ENCODE results near the gene METAP2. TPM values are rescaled to one million over a fixed set of nuclear protein-coding genes. Genes with fewer than 3 reads are reported as not detected.
"Not testable (repeated sequence)": the region's sequence is repeated elsewhere in the genome, so short reads cannot be mapped to it uniquely, and the experiment has no call there.

METAP2 gene
- total RNA-seq, 1 donor from 2014 or later, result 45.4 TPM

DNA sequence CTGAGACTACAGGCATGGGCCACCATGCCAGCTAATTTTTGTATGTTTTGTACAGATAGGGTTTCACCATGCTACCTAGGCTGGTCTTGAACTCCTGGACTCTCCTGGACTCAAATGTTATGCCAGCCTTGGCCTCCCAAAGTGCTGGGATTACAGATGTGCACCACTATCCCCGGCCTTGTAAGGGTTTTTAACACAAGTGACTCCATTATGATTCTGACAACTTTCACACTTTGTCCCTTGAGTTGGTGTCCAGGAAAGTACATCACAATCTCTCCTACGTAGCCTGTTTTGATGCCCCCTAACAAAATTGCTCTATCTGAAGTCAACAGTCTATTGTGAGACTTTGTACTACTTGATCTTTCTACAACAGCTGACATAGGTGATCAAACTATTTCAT is 11.4 kb upstream of the METAP2 start:
- no peak for DNase-seq (ENCODE audit: low read depth in 2 of 2)

DNA sequence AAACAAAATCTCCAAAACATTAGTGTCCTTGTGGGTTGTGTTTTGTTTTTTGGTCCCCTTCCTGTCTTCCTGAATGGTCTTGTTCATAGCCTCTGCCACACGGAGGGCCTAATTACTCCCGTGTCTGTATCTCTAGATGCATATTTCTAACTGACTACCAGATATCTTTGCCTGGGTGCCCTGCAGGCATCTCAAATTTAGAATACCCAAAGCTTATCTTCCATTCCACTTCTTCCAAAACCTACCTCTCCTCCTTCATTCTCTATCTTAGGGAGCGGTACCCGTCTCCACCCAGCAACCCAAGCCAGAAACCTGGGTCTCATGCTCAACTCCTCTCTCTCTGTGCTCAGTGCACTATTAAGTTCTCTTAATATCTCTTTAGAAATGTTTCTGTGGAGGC is 10.9 kb upstream of the METAP2 start:
- no peak for DNase-seq (ENCODE audit: low read depth in 2 of 2)

DNA sequence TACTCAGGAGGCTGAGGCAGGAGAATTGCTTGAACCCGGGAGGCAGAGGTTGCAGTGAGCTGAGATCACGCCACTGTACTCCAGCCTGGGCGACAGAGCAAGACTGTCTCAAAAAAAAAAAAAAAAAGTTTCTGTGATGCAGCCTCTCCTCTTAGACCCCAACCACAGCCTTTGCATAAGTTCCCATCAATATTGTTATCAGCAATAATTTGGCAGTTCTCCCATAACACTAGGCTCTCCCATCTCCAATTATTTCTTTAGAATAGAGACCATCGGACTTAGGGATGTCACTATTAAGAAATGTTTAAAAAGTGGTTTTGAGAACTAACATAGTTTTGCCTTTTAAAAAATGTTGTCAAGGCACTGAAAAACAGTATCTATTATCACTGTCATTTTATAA is 10.2 kb upstream of the METAP2 start:
- DNase-seq (ENCODE audit: low read depth in 2 of 2), result not testable (repeated sequence)

DNA sequence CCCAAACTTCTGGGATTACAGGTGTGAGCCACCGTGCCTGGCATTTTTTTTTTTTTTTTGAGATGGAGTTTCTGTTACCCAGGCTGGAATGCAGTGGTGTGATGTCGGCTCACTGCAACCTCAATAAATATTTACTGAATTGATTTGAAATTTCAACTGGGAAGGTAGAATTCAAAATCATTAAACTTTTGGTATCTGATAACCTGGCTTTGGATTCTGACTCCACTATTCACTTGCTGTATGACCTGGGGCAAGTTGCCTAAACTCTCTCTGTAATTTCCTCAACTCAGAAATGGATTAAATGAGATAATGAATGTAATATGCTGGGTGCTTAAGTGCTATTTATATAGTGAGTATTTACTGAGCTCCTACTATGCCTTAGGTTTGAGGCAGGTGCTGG is 8.7 kb upstream of the METAP2 start:
- no peak for DNase-seq (ENCODE audit: low read depth in 2 of 2)

DNA sequence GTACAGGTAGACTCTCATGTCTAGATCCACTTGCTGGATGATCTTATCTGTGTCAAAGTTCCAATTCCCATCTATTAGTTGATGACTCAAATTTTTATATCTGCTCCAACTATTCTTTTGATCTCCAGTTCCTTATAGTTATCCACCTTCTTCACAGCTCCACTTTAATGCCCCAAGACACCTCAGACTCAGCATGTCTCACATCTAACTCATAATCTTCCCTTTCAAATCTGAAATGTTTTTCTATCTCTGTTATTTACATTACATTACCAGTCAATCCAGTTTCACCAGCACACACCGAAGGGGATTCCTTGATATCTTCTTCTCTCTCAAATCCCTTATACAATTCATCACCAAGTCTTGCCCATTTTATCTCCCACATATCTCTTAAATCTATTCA is 3.7 kb upstream of the METAP2 start:
- no peak for DNase-seq (ENCODE audit: low read depth in 2 of 2)

DNA sequence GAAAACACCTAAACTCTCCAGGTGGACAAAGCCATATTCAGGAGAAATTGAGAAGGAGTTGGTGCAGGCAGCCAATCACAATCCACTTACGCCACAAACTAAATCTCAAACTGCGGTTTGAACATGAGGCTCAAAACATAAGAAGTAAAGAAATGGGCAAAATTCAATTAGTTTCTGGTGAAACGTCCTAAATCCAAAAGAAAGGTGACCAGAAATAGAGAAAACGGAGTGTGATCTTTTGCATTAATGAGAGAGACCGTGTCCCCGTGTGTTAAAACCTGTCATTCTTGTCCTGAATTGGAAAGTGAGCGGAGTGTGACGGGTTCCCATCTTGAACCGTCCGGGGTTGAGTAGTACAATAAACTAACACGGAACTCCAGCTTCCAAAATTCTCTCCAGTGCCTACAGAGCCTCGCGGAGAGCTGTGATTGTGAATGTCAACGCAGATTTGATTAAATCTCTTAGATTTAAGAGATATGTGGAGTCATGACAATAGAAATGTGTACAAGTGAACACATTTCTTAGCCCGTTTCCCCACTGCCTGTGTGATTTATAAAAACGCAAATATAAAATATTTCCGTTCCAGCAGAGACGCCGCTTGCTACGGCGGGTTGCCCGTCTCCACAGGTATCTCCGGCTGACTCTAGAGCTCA is 595 bp upstream of the METAP2 start:
- DNase-seq (ENCODE audit: low read depth in 2 of 2), result peak; percentile 56 to 64

DNA sequence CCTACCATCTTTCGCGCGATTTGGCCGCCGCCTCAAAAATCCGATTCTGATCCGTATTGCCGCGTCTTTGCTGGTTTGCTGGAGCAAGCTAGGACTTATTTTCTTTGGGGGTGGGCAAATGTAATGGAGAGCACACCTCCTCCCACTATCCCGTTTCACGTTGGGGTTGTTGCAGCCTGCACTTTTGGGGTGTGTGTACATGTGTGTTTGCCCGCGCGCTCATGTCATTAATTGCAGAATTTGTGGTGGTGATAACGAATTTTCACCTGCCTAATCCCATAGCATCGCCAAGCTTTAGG is 657 bp downstream of the METAP2 start:
- DNase-seq (ENCODE audit: low read depth in 2 of 2), result peak in 1 of 2 donors; percentile 14

DNA sequence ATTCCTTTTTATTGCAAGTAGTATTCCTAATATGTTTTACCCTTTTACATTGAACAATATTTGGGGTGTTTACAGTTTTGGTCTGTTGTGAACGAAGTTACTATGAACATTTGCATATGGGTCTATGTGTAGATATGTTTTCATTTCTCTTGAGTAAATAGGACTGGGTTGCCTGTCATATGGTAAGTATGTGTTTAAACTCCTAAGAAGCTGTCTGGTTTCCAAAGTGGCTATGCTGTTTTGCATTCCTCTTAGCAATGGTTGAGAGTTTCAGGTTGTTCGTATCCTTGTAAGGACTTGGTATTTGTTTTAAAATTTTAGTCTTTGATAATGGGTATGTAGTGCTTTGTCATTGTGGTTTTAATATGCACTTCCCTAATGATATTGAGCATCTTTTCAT is 6.3 kb downstream of the METAP2 start:
- no peak for DNase-seq (ENCODE audit: low read depth in 2 of 2)

DNA sequence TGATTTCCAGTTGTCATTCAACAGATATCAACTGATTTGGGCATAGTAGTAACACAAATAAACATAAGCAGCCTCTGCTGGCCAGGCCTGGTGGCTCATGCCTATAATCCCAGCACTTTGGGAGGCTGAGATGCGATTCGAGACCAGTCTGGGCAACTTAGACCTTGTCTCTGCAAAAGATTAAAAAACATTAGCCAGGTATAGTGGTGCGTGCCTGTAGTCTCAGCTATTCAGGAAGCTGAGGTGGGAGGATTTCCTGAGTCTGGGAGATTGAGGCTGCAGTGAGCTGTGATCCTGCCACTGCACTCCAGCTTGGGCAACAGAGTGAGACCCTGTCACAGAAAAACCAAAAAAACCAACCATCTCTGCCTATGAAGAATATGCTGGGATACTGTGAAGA is 7.1 kb downstream of the METAP2 start:
- DNase-seq (ENCODE audit: low read depth in 2 of 2), result peak; percentile 23 to 27

DNA sequence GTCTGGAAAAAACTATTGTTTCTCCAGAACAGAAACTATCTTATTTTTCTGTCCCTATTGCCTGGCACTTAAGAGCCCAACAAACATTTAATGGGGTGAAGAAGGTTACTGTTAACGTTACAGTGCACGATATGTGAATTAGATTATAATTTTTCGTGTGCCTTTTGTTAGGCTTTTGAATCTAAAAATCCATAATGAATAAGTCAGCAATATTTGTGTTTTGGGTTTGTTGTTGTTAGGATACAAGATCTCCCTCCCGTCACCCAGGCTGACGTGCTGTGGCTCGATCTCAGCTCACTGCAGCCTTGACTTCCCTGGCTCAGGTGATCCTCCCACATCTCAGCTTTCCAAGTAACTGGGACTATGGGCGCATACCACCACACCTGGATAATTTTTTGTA is 7.9 kb downstream of the METAP2 start:
- no peak for DNase-seq (ENCODE audit: low read depth in 2 of 2)

DNA sequence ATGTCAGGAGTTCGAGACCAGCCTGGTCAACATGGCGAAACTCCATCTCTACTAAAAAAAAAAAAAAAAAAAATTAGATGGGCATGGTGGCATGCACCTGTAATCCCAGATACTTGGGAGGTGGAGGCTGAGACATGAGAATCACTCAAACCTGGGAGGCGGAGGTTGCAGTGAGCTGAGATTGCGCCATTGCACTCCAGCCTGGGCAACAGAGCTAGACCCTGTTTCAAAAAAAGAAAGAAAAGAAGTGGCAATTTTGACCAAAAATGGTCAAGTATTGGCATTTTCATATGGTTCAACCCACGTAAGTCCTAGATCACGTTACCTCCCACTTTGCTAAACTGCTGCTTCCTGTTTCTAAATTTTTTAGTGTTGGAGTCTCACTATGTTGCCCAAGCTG is 8.6 kb downstream of the METAP2 start:
- DNase-seq (ENCODE audit: low read depth in 2 of 2), result not testable (repeated sequence)

DNA sequence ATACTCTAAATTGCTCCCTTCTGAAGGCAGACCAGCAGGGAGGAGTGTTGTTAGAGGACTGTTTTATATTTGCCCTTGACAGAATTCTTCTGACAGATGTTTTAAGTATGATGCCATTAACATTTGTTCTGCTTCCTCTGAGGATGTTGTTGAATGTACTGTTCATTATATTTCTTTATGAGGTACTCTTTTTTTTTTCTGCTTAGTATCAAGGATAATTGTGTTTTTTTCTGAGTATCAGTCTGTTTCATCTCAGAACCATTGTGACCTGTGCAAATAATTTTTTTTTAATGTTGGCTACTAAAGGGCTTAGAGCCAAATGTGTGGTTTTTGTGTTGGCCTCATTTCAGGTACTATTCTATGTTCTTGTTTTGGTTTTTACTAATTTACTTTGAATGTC is 10.6 kb downstream of the METAP2 start:
- peak in 1 of 2 donors; percentile 41 for DNase-seq (ENCODE audit: low read depth in 2 of 2)

DNA sequence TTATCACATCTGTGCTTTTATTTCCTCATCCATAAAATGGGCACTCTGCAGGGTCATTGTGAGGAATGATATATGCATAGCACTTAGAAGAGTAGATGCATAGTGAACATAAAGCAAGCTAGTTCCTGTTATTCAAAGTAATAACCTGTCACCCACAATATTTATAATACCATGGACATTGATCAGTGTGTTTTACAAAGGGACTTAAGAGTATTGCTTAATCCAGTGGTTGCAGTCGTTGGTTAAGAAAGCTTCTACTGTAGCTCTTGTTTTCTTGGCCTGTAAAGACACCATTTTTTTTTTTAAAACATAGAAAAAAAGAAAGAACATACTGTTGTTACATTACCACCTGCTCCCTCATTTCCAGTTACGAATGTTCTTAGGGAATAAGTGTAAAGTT is 13.1 kb downstream of the METAP2 start:
- DNase-seq (ENCODE audit: low read depth in 2 of 2), result no peak

DNA sequence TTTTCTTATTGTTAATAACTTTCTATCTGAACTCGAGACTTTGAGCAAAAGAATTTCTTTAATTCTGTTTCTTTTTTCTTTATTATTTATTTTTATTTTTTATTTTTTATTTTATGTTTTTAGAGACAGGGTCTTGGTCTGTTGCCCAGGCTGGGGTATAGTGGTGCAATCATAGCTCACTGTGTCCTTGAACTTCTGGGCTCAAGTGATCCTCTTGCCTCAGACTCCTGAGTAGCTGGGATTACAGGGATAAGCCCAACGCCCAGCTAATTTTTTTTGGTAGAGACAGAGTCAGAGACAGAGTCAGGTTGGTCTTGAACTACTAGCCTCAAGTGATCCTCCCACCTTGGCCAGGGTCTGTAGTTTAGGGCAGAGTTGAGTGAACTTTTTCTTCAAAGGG is 18.5 kb downstream of the METAP2 start:
- DNase-seq (ENCODE audit: low read depth in 2 of 2), result no peak

DNA sequence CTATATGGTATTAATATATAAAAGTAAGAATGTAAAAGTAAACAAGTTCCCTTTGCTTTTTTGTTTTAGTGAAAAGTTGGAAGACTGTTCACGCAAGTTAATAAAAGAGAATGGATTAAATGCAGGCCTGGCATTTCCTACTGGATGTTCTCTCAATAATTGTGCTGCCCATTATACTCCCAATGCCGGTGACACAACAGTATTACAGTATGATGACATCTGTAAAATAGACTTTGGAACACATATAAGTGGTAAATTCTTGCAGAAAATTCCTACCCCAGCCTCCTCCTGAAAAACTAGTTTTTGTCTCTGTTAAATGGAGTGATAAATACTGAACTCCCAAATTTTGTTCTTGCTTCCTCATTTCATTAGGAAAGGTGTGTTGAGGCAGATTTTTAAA is 20.9 kb downstream of the METAP2 start:
- DNase-seq (ENCODE audit: low read depth in 2 of 2), result no peak

DNA sequence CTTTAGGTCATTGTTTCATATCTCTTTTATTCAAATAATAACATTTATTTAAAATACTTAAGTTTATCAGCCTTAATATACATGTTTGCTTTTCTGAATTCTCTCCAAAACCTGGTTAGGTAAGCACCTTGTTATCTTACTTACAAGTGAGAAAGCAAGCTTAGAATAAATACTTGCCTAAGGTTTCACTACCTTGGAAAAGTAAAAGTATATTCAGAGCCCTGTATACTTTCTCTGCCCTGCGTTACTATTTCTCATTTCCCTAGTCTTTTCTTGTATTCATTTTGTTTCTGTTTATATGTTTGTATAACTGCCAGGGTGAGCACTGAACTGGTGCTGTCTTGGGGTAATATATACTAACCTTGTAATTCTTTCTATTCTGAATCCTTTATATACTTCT is 21.5 kb downstream of the METAP2 start:
- DNase-seq (ENCODE audit: low read depth in 2 of 2), result no peak

DNA sequence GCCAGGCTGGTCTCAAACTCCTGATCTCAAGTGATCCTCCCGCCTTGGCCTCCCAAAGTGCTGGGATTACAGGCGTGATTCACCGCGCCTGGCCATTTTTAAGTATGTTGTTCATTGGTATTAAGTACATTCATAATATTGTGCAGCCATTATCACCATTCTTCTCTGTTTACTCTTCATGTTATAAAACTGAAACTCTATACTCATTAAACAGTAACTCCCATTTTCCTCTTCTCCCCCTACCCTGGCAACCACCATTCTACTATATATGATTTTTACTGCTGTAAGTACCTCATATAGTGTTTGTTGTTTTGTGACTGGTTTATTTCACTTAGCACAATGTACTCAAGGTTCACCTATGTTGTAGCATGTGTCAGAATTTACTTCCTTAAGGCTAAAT is 23.1 kb downstream of the METAP2 start:
- no peak for DNase-seq (ENCODE audit: low read depth in 2 of 2)

DNA sequence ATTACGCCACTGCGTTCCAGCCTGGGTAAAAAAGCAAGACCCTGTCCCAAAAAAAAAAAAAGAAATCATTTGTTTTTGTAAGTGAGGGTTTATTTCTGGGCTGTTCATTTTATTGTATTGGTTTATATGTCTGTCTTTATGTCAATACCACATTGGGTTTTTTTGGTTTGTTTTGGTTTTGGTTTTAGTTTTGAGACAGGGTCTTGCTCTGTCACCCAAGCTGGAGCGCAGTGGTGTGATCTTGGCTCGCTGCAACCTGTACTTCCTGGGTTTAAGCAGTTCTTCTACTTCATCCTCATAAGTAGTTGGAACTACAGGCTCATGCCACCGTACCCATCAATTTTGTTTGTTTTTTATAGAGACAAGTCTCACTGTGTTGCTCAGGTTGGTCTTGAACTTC is 25.0 kb downstream of the METAP2 start:
- no peak for DNase-seq (ENCODE audit: low read depth in 2 of 2)

DNA sequence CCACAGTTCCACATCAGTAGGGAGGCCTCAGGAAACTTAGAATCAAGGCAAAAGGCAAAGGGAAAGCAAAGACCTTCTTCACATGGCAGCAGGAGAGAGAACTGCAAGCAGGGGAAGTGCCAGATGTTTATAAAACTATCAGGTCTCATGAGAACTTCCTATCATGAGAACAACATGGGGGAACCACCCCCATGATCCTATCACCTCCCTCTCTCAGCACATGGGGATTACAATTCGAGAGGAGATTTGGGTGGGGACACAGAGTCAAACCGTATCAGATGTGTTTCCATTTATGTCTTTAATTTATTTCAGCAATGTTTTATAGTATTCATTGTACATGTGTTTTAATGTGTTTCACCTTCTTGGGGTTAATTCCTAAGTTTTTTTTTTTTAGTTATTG is 25.8 kb downstream of the METAP2 start:
- no peak for DNase-seq (ENCODE audit: low read depth in 2 of 2)

DNA sequence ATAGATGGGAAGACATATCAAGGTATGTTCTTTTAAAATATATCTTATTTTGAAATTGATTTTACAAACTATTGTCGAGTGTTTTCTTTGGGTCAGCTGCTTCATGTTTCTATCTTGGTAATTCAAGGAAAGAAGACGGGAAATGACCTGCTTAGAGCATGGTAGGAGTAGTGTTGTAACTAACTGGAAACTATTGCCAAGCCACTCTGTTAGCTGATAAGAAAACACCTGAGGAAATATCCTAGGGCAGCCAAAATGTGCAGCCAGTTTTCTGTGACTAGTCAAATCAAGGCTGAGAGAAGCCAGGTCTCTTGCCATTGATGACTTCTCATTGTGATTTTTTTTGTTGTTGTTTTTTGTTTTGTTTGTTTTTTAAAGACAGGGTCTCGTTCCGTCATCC is 30.2 kb downstream of the METAP2 start:
- DNase-seq (ENCODE audit: low read depth in 2 of 2), result no peak

DNA sequence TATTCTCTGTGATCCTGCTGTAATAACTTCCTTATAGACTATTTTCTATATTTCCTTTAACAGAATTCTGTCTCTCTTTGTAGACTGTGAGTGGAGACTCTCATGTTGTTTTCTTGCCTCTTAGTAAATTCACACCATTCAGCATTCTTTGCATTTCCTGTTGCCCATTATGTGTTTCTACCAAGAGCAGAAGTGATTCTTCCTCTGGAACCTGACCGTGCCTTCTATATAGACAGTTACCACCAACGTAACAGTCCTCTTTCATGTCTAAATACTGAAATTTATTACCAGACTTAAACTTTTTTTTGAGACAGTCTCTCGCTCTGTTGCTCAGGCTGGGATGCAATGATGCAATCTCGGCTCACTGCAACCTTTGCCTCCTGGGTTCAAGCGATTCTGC is 31.1 kb downstream of the METAP2 start:
- DNase-seq (ENCODE audit: low read depth in 2 of 2), result no peak

DNA sequence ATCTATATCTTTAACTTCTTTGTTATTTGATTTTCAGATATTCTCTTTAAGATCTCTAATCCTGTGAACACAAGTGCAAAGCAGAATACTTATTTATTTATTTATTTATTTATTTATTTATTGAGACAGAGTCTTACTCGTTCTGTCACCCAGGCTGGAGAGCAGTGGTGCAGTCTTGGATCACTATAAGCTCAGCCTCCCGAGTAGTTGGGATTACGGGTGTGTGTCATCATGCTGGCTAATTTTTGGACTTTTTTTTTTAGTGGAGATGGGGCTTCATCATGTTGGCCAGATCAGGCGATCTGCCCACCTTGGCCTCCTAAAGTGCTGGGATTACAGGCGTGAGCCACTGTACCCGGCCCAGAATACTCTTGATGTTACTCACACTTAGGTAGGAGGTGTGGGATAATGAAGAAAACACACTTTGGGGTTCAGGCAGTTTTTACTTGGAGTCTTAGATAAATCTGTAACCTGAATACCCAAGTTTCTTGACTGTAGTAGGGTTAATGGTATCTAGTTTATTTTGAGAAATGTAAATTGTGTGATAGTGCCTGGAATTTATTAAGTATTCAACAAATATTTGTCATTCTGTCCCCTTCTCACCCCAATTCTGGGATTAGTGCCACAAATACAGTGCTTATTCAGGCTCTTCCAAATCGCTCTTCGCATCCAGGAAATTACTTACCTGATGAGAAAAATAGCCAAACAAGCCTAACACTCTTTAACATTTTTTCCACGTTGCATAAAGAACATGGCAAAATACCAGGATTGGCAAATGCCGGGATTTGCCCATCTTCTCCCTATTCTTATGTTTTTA is 33.0 kb downstream of the METAP2 start:
- no peak for DNase-seq (ENCODE audit: low read depth in 2 of 2)

DNA sequence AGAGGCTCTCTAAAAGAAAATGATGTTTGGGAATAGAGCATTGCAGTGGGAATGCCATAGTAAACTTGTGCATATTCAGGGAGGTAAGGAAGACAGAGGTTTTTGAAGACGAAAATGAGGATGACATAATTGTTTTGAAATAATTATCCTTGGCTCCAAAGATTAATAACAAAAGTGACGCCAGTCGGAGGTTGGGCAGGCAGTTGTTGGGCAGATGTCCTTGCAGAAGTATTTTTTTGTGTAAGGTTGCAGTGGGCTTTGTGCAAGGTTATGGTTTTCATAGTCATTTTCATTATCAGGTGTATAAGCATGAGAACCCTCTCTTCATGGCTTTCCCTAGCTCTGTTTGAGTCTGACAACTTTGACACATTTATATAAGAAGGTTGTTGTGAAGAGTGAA is 35.3 kb downstream of the METAP2 start:
- DNase-seq (ENCODE audit: low read depth in 2 of 2), result no peak

DNA sequence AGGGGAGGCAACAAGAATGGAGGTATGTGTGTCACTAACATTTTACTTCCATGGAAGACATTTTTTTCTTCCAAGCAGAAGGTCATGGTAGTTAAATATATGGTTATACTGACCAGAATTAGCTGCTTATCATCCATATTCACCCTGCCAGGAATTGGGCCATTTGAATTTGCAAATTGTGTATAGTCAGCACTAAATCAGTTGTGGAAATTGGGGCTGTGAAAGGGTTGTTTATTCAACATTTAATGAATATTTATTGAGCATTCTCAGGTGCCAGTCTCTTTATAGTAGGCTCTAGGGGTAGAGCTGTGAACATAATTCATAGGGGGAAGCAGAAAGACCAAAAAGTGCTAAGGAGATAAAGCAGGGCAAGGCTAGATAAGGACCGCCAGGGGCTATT is 38.0 kb downstream of the METAP2 start:
- DNase-seq (ENCODE audit: low read depth in 2 of 2), result no peak

Measured in lung microvascular endothelial cell (primary cell).